Prostate gland (tissue), 2 donors: ENCODE results near the gene FARP1.

Experiments
- POLR2A ChIP-seq: fragments of 450-650 bp; IDR thresholded peaks from one replicate; pipeline ENCODE4 v1.6.1; 2016; ENCODE audit warnings: antibody characterized with exemption, mild to moderate bottlenecking
- POLR2AphosphoS5 ChIP-seq: sonication (generic); formaldehyde crosslinking; IDR thresholded peaks from one replicate; pipeline ENCODE4 v1.6.1; 2017; ENCODE audit warnings: antibody characterized with exemption
- TF ChIP-seq, protein P1 (sequence below), 4 experiments: fragments of 200-600 bp in 2 of 4; fragments of 450-650 bp in 2 of 4; sonication (generic) in 2 of 4; IDR thresholded peaks; 1 replicate in 3 of 4; 2 replicates in 1 of 4; pipeline ENCODE4 v1.5.1; 2016 to 2019; ENCODE audit warnings: antibody characterized with exemption in 4 of 4, mild to moderate bottlenecking in 2 of 4, moderate library complexity in 2 of 4

DNA sequence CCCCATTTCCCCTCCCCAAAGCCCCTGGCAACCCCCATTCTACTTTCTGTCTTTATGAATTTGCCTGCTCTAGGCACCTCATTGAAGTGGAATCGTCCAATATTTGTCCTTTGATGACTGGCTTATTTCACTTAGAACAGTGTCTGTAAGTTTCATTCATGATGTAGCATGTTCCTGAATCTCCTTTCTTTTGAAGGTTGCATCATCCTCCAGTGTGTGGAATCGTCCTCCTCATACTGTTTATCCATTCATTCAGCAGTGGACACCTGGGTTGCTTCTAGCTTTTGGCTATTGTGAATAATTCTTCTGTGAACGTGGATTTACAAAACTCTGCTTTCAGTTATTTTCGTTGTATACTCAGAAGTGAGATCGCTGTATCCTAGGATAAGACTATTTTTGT is 195.4 kb downstream of the FARP1 start:
- TF ChIP-seq POLR2AphosphoS5 (no peak), POLR2A (no peak)
- TF ChIP-seq, protein P1, sequence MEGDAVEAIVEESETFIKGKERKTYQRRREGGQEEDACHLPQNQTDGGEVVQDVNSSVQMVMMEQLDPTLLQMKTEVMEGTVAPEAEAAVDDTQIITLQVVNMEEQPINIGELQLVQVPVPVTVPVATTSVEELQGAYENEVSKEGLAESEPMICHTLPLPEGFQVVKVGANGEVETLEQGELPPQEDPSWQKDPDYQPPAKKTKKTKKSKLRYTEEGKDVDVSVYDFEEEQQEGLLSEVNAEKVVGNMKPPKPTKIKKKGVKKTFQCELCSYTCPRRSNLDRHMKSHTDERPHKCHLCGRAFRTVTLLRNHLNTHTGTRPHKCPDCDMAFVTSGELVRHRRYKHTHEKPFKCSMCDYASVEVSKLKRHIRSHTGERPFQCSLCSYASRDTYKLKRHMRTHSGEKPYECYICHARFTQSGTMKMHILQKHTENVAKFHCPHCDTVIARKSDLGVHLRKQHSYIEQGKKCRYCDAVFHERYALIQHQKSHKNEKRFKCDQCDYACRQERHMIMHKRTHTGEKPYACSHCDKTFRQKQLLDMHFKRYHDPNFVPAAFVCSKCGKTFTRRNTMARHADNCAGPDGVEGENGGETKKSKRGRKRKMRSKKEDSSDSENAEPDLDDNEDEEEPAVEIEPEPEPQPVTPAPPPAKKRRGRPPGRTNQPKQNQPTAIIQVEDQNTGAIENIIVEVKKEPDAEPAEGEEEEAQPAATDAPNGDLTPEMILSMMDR (IDR thresholded peaks at IDR 0.05): no peak
